GM18517 (cell line): Measurements from ENCODE around the gene RHOXF2.
"Not testable (repeated sequence)": the region's sequence is repeated elsewhere in the genome, so short reads cannot be mapped to it uniquely, and the experiment has no call there.

ENCODE experiments used
- ATAC-seq: cut with Tn5 transposase; IDR thresholded peaks from one replicate; pipeline ENCODE4 v1.9.1; 2021; ENCODE audit warnings: mild to moderate bottlenecking, moderate library complexity; ENCODE audit not compliant: unreplicated experiment

The RHOXF2 gene

GRCh38 chrX:120196626-120197283 is 38.3 kb downstream of the RHOXF2 start:
- not testable (repeated sequence) for ATAC-seq

GRCh38 chrX:120200851-120201250 is 42.4 kb downstream of the RHOXF2 start:
- ATAC-seq, result no peak

- no peak for ATAC-seq
Measured at GRCh38 chrX:120205816-120206753, 47.7 kb downstream of the RHOXF2 start.

- ATAC-seq, result no peak
Measured at GRCh38 chrX:120207009-120207605, 48.7 kb downstream of the RHOXF2 start.

GRCh38 chrX:120213438-120214265 is 55.2 kb downstream of the RHOXF2 start:
- peak; percentile 78 for ATAC-seq
